GM19239 (cell line): ENCODE data around the gene ZNF423.

ENCODE experiments used
- DNase-seq: peaks from one replicate; pipeline ENCODE4 v3.0.0; 2011; ENCODE audit warnings: low spot score; ENCODE audit not compliant: insufficient read length
- FAIRE-seq: peaks from 2 replicates; lab custom pipeline; 2011; peaks lifted over from hg19 to GRCh38; lab: Jason Lieb, UNC

Gene ZNF423

DNA sequence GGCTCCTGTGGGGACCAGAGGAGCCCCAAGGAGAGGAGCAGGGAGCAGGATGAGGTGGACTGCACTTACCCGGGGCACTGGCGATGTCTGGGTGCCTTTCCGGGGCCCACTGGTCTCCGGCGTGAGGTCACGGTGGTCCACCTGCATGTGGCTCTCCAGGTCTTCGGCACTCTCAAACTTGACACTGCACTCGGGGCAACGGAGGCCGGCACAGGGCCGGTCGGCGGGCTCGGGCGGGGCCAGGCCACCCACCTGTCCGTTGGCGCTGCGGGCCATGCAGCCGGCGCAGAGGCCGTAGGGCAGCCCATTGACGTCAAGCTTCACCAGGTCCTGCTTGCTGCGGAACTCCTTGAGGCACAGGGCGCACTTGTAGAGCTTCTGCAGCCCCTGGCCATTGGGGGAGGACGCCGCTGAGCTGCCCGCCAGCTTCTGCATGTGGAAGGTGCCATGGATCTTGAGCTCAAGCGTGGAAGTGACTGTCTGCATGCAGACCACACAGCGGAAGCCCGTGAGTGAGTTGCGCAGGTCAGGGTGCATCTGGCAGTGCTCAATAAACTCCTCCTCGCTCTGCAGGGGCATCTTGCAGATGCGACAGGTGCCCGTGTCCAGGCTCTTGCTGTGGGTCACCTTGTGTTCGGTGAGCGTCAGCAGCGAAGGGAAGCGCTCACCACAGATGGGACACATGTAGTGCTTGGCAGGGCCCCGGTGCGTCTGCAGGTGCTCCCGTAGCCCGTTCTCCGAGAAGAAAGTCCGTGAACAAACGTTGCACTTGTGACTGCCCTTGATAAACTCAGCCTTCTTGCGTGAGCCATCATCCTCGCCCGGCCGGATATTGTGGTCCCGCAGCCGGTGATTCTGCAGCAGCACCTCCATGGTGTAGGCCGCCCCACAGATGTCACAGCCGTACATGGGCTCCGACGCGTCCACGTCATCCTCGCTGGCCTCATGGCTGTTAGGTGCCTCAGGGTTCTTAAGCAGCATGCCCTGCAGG is 220.0 kb downstream of the ZNF423 start:
- no peak for DNase-seq
- FAIRE-seq, result no peak

- DNase-seq, result no peak
- no peak for FAIRE-seq
Observed at GRCh38 chr16:49635009-49635350, 220.9 kb downstream of the ZNF423 start.

- no peak for FAIRE-seq
- no peak for DNase-seq
Observed at GRCh38 chr16:49634235-49635008, 221.5 kb downstream of the ZNF423 start.

DNA sequence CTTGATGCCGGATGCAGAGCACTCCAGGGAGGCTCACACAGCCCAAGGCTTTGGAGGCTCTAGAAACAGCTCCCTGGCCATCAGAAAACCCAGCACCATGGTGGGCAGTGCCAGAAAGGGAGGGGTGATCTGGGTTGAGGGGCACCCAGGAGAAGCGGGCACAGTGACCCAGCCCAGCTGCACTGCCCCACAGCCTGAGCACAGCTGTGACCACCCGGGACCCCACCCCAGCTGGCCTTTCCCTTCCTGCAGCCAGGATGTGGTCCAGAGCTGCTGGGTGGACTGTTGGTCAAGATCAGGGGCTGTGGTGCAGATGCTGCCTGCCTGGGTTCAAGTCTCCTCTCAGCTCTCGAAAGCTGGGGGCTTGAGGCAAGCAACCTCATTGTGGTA is 223.1 kb downstream of the ZNF423 start:
- no peak for FAIRE-seq
- no peak for DNase-seq

GRCh38 chr16:49632086-49632794 is 223.7 kb downstream of the ZNF423 start:
- FAIRE-seq, result no peak
- DNase-seq, result no peak

GRCh38 chr16:49631187-49632041 is 224.5 kb downstream of the ZNF423 start:
- FAIRE-seq (no peak), DNase-seq (no peak)

DNA sequence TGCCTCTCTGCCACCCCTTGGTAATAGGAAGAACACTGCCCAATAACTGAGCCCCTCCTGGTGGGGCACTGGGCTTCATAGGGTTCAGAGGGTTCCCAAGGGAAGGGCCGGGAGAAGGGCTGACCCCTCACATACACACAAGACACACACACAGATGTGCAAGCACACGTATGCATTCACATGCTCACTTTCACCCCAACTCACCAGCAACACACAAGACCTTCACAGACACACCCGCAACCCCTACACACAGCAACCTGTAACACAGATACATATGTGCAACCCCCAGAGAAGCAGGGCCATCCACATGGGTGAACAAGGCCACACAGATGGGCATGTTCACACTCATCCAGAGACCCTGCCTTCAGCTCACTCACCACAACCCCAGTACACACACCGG is 225.1 kb downstream of the ZNF423 start:
- DNase-seq (no peak), FAIRE-seq (no peak)

DNA sequence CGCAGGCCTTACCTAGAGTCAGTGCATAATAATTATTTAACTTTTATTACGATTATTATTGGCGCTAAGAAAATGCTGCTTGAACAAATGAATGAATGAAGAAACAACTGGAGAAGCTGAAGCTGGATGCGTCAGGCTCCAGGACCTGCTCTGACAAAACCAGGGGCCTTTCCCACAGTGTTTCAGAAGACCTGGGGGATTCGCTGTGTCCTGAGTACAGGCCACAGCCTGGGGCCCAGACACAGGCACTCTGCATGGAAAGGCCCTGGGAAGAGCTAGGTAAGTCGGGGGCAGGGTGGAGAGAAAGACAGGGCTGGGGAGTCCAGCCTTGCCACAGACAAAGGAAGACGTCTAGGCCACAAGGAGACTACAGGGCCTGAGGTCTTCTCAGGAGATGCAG is 226.1 kb downstream of the ZNF423 start:
- DNase-seq, result no peak
- no peak for FAIRE-seq

GRCh38 chr16:49628148-49628547 is 227.8 kb downstream of the ZNF423 start:
- FAIRE-seq (no peak), DNase-seq (no peak)

GRCh38 chr16:49625311-49626065 is 230.4 kb downstream of the ZNF423 start:
- no peak for FAIRE-seq
- no peak for DNase-seq

GRCh38 chr16:49623501-49624266 is 232.2 kb downstream of the ZNF423 start:
- FAIRE-seq (no peak), DNase-seq (no peak)

DNA sequence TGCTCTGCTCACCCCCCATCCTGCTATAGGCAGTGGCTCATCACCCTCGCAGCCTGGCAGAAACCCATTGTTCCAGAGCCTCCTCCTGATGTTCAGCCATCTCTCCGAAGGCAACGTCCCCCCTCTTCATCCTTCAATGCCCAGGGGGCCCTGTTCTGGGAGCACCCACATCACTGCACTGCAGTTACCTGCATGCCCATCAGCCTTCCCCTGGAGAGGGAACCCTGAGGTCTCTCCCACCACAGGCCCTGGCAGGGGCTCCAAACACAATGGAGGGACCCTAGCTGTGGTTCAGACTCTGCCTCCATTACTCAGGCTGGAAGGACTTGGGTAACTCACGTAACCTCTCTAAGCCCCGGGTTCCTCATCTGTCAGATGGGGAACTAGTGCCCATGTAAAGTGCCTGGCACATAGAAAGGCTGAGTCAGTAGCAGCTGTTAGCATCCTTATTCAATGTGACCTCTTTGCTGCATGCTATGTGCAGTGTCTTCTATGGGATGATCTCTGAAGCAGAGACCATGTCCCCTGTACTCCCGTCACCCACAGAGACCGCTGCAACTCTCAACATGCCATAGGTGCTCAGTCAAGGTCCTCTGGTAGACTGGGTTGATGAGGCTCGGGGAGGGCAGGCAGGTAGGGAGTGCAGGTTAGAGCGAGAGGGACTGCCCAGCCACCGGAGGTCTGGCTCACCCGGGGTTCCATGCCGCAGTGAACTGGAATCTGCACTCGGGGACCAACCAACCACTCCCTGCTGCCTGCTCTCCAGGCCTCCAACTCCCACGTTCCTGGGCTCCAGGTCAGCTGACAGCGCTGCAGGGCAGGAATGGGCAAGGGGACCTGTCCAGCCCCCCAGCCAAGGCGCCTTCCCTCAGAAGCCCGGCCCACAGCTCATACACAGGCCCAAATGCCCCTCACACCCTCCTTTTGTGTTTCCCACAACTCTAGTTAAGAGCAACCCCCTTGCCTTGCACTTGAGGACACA is 233.2 kb downstream of the ZNF423 start:
- FAIRE-seq, result no peak

DNA sequence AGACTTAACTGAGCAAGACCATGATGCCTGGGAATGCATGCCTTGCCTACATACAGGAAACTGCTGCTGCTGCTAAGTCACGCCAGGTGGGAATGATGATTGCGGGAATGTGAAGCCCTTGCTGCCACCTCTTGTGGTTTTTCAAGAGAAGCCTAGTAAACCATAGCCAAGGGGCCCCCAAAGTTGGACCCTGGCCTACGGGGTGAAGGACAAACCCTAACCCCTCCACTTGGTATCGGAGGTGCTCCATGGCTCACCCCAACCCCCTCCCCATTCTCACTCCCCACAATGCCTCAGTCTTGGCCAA is 233.9 kb downstream of the ZNF423 start:
- DNase-seq, result no peak
- FAIRE-seq, result no peak

More for the DNA sequence above, 233.2 kb downstream of the ZNF423 start:
- no peak for DNase-seq

DNA sequence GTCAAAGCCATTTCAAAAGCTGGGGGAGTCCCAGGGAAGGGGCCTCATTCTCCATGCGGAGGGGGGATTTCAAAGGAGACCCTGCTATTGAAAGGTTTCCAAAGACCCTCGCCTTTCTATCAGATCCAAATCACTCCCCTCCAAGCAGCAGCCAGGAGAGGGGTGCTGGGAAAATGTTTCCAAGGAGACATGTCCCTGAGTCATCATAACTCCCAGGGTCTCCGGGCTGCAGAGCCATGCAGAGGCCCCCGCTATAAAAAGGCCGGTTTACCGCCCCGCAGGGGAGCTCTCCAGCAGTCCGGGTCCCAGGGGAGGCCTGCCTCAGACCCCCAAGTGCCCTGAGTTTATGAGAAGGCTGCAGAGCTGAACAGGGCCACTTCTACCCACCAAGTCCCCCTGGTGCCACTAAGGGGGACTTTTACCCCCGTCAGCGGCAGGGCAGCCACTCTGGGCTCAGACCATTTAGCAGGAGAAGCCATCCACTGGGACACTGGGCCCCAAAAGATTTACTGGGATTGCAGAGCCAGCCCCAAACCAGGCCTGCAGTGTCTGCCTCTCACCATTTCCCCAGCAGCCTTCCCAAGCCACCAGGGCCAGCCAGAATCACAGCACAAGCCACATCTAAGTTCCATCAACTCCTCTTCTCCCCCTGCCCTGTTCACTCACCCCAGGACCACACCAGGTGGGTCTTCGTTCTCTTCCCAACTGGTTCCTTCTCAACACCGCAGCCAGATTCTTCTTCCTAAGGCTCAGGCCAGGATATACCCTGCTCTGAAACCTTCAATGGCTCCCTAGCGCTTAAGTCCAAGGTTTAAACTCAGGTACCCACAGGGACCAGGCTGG is 234.4 kb downstream of the ZNF423 start:
- no peak for DNase-seq
- FAIRE-seq, result no peak

DNA sequence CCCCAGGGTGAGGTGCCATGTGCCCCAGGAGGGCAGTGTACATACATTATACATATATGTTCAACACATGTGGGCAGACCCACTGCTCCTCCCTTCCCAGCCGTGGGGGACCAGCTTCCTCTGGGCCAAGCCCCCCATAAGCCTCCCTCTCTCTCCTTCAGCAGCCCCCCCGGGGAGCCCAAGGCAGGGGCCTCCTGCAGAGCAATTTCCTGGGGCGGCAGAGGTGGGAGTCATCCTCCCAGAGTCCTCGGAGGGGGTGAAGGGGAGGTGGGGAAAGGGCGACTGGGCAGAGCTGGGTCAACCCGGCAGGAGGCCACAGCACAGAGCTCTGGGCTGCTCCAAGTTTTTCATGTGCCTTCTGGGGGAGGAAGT is 235.1 kb downstream of the ZNF423 start:
- FAIRE-seq, result no peak
- no peak for DNase-seq

DNA sequence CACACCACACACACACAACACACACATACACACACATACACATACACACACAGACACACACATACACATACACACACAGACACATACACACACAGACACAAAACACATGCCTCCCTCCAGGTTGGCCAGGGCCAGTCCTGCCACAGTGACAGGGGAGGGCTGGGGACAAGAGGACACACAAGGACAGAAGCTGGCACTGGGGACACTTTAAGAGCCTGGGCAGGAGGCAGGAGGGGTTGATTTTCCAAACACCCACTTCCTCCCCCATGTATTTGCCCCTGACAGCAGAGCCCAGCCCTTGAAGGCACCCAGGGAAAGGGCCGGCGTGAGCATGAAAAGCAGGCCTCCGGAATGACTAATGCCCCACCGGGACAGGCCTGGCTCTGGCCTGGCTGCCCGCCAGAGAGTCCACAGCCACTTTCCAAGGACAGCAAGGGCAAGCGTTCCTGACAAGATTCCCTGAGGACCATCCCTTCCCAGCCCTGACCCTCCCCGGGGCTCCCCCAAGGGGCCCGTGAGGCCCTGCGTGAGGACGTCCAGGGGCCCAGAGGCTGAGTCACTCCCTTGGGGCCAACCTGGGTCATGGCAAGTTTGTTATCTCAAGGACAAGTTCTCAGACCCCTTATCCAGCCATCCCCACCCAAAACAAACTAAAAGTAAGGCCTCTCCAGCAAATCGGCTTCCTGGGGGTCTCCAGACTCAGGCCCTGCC is 235.6 kb downstream of the ZNF423 start:
- DNase-seq (no peak), FAIRE-seq (no peak)
